NOMO-1 treated with dmso at 0.1 percent for 144 hours (cell line): ENCODE measurements around the gene RIMBP3B.
"Not testable (repeated sequence)": the region's sequence is repeated elsewhere in the genome, so short reads cannot be mapped to it uniquely, and the experiment has no call there.

Experiments
- DNase-seq: peaks from one replicate; lab custom pipeline; 2025; ENCODE audit not compliant: unreplicated experiment; lab: John Stamatoyannopoulos, UW

Gene RIMBP3B

DNA sequence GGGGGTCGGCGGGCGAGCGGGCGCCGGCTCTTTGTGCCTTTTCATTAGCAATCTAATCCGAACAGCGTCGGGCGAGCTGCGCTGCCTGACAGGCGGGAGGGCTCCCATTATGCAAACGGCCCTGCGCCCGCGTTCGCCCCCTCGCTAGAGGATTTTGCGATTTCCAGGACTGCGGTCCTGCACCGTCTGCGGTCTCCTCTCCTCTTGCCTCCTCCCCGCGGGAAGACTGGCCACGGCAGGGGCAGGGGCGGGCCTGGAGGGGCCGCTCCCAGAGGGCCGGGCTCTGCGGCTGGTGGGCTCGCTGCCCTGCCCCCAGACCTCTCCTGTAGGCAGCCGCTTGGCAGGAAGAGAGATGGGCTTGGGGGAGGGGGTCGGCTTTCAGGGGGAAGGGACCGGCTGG, 34.3 kb downstream of the RIMBP3B start:
- not testable (repeated sequence) for DNase-seq

DNA sequence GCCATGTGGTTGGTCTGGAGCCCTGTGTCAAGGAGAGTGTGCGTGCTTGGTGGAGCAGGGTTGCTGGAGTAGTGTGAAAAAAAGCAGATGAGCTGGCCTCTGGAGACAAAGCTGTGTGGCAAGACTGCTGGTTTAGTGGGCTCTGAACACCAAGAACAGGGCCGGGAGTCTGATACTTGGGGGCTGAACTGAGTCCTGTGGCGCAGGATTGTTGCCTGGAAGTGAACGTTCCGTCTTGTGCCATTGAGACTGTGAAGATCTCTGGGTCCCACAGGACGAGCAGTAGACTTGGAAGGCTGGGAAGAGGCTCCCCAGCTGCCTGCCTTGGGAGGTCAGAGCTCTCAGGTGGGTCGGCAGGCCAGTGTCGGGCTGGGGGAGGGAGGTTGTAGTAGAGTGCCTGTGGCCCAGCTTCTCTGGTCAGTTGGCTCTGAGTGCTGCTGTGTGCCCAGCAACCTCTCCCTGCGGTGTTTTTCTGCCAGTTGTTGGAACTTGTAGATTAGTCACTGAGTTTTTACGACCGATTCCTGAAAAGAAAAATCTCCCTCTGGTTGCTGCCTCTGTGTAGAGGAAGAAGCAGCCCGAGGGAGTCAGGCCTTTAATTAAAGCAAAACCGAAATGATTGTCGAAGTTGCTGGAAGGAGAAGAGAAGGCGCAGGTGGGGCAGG, 35.6 kb downstream of the RIMBP3B start:
- DNase-seq: not testable (repeated sequence)

DNA sequence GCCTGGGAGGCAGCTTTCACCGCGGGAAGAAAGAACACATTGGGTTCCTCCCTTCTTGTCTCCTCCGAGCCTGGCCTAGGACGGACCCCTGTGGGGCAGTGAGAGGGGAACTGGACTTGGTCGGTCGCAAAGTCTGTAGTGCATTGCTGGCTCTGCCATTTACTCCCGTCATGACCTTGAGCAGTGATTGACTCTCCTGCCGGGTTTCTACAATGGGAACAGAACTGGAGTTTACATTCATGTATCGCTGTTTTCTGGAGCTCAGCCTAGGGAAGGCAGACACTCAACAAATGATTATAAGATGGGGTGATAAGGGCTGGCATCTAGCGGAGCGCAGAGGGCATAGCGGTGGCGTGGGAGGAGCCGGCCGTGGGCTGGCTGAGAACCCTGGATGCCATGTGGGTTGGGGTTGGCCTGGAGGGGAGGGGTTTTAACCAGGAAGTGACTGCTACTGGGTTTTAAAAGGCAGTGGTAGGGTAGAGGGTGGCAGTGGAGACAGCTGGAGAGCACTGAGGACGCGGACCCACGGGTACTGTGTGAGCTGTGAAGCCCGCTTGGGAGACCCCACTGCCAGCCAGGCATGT, 36.7 kb downstream of the RIMBP3B start:
- not testable (repeated sequence) for DNase-seq

DNA sequence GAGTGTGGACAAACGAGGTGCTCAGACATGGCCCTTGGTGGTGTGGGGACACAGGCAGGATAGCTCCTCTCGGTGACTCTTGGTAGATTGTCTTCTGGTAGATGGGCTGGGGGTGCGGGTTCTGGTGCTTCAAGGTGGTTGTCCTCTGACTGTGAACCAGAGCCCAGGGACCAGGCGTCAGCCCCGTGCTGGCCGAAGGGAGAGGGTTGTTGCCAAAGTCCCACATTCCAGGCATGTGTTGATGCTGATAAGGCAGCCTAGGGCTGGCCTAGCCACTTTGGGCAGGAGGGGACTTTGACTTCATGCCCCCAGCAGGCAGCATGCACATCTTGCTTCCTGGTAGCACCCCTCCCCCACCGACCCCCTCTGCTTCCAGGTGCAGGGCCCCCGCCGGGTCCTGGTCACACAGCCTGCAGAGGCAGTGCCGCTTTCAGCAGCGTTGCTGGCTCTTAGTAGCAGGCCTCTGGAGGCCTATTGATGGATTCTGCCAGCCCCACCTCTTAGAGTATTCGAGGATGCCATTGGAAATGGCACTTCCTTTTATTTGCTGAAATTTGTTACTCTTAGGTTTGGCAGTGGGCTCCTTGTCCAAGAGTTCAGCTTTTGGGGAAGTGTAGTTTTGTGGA, 40.6 kb downstream of the RIMBP3B start:
- DNase-seq: not testable (repeated sequence)

DNA sequence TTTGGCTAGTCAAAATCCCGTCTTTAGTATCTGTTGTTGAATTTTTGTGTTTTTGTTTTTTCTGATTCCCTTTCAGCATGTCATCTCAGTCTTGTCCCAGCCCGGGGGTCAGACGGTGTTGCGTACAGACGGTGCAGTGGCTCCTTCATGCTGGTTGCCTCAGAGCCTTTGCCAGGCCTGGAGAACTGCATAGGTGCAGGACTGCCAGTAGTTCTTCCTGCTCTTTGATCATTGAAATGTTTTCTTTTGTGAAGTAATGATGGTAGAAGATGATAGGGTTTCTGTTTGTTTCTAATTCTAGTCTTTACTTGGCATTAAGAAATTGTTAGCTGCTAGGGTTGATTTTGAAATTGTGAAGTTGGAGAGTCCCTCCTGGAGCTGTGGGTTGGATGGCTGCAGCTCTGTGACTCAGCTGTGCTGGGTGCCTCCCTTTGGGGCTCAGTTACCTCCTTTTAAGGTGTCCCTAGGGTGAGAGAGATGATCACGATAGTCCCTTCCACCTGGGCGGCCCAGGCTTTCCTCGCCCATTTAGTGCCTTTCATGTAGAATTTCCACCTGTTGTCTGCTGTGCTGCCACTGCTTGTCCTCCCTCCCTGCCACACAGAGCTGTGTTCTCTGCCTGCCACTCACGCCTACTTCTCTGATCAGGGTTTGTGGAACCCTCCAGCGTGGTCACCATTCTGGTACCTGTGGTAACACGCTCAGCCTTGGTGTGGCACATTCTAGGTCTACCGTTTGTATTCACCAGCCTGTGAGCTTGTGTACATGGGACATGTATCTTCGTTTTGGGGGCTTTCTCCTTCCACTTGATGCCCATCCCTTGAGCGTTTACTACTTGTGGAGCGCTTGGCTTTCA, 51.1 kb downstream of the RIMBP3B start:
- not testable (repeated sequence) for DNase-seq

DNA sequence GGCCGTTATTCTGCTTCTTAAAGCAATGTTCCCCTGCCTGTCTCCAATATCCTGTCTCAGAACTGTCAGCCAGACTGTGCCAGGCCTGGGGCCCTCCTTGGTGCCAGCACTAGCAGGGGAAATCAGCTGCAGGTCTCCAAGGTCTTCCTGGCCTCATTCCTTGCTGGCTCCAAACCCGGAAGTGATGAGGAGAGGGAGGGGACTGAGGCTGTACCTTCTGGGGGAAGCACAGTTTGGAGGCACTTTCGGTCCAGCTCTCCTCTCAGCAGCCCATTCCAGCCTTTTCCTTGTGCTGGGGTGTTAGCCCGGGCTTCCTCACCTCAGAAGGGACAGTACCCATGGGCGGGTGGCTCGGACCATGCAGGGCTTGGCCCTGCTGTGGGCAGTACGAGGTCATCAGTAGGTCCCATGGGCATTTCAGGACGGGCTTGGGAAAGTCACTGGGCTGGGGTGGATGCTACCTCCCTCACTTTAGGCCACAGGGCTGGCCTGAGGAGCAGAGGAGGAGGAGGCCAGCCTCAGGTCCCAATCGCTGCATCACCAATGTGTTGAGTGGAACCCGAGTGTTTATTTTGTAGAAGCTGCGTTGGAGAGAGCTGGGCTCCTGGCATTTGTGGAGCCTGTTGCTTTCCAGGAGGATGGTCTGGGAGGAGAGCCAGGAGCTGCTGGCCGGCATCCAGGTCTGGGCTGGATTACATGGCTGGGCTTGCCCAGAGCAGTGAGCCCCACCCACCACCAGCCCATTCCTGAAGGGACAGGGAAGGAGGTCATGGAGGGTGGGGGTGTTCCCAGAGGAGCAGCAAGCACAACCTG, 52.7 kb downstream of the RIMBP3B start:
- DNase-seq: not testable (repeated sequence)

DNA sequence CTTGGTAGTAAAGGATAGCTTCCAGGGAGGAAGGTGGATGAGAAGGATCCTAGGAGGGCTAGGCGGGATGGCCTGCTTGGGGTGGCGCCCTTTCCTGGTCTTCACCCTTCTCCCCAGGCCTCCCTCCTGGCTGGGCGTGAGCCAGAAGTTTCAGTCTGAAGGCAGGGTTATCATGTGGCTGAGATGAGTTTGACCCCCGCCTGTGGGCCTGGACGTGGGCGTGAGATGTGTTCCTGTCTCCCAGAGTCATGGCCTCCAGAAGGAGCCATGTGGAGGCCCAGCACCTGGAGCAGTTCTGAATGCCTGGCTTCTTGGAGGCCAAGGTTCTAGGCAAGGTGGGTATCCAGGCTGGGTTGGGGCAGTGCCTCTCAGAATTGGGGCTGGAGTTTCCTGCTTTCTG, 54.5 kb downstream of the RIMBP3B start:
- DNase-seq: not testable (repeated sequence)
